Chondrocyte (in vitro differentiated cells): ENCODE results near the gene CCDC78. TPM values are rescaled to one million over a fixed set of nuclear protein-coding genes. Genes with fewer than 3 reads are reported as not detected.
A peak's percentile ranks its signal among the peaks of the same experiment; 100 is the strongest.

Experiments
- DNase-seq: peaks from one replicate; pipeline ENCODE4 v3.0.0; 2021; ENCODE audit warnings: mixed read lengths, low spot score
- H3K27ac Mint-ChIP-seq: one replicate; pipeline ENCODE4 v1.8.0; 2021; ENCODE audit warnings: mild to moderate bottlenecking, moderate library complexity, mixed read lengths; ENCODE audit not compliant: unreplicated experiment
- H3K27me3 Mint-ChIP-seq: 2 replicates; pipeline ENCODE4 v1.8.0; 2021; ENCODE audit warnings: low read depth, mixed read lengths
- H3K36me3 Mint-ChIP-seq: 2 replicates; pipeline ENCODE4 v1.8.0; 2021; ENCODE audit warnings: low read depth, mixed read lengths
- H3K4me1 Mint-ChIP-seq: 2 replicates; pipeline ENCODE4 v1.8.0; 2021; ENCODE audit warnings: low read depth, mild to moderate bottlenecking, mixed read lengths
- H3K4me3 Mint-ChIP-seq: one replicate; pipeline ENCODE4 v1.8.0; 2021; ENCODE audit warnings: mild to moderate bottlenecking, moderate library complexity, mixed read lengths; ENCODE audit not compliant: unreplicated experiment
- H3K9me3 Mint-ChIP-seq: 2 replicates; pipeline ENCODE4 v1.8.0; 2021; ENCODE audit warnings: low read depth, mixed read lengths
- total RNA-seq: library from RNA; stranded (reverse); gene quantifications from 3 replicates; pipeline ENCODE4 v1.2.1, GENCODE V29; 2021
- TF ChIP-seq, protein P1 (sequence below): fragments of 200-600 bp; sonication (generic); IDR thresholded peaks from 2 replicates; pipeline ENCODE4 v1.5.0; 2021; ENCODE audit warnings: antibody characterized with exemption, mild to moderate bottlenecking, moderate library complexity

Gene CCDC78
- total RNA-seq, 1 donor from 2014 or later, result 3.9 TPM

DNA sequence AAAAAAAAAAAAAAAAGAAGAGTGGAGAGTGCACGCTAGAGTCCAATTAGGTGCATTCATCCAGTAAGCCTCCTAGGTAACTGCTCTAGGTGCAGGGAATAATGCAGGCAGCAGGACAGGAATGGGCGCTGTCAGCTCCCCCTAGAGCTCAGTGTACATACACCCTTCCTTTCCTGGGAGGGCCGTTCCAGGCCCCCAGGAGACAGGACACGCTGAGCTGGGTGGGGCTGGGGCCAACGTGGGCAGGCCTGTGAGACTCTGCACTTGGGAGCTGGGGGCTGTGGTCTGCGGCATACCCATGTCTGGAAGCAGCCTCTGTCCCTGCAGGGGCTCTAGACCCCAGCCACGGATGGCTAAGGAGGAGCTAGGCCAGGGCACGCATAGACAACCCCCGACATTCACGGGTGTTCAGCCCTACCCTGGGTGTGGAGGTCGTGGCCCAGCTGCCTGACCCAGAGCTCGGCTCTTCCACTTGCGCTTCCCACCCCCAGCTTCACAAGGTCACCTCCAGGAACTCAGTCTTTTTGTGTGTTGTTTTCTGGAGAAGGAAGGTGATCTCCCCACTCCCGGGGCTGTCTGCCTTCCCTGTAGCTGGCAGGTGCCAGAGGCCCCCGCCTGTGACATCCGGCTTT lies 6.3 kb downstream of the CCDC78 start:
- H3K9me3 Mint-ChIP-seq, result no peaks in the 10 kb centered on the region
- H3K27ac Mint-ChIP-seq, result peak overlapping the region; percentile 80
- H3K36me3 Mint-ChIP-seq, result no peaks in the 10 kb centered on the region
- no peak for DNase-seq
- H3K4me1 Mint-ChIP-seq, result peaks cover 22% of the 10 kb centered on the region
- TF ChIP-seq, protein P1, sequence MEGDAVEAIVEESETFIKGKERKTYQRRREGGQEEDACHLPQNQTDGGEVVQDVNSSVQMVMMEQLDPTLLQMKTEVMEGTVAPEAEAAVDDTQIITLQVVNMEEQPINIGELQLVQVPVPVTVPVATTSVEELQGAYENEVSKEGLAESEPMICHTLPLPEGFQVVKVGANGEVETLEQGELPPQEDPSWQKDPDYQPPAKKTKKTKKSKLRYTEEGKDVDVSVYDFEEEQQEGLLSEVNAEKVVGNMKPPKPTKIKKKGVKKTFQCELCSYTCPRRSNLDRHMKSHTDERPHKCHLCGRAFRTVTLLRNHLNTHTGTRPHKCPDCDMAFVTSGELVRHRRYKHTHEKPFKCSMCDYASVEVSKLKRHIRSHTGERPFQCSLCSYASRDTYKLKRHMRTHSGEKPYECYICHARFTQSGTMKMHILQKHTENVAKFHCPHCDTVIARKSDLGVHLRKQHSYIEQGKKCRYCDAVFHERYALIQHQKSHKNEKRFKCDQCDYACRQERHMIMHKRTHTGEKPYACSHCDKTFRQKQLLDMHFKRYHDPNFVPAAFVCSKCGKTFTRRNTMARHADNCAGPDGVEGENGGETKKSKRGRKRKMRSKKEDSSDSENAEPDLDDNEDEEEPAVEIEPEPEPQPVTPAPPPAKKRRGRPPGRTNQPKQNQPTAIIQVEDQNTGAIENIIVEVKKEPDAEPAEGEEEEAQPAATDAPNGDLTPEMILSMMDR, result peak; percentile 45
- no peaks in the 10 kb centered on the region for H3K27me3 Mint-ChIP-seq
- peak overlapping the region; percentile 77 for H3K4me3 Mint-ChIP-seq

DNA sequence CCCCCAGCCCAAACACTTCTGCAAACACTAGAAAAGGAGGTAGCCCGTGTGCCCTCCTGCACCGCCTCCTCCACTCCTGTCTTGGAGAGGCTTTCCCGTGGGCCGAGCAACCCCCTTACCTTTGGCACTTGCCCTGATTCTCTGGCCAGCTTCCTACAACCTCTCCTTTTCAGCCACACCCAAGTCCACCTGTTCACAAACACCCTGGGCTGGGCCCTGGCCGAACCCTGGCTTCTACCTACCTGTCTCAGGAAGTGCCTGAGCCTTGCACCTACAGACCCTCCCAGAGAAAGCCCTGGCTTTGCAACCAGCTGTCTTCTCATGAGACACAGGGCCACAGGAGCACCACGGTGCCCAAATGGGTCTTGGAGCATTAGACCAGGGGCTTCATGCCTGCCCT lies 7.3 kb downstream of the CCDC78 start:
- DNase-seq, result no peak
- TF ChIP-seq, protein P1, result no peak
- Mint-ChIP-seq H3K4me3 (peak overlapping the region; percentile 35), H3K9me3 (no peaks in the 10 kb centered on the region), H3K27ac (no peak overlapping the region), H3K4me1 (peaks cover 22% of the 10 kb centered on the region), H3K27me3 (no peaks in the 10 kb centered on the region), H3K36me3 (no peaks in the 10 kb centered on the region)

DNA sequence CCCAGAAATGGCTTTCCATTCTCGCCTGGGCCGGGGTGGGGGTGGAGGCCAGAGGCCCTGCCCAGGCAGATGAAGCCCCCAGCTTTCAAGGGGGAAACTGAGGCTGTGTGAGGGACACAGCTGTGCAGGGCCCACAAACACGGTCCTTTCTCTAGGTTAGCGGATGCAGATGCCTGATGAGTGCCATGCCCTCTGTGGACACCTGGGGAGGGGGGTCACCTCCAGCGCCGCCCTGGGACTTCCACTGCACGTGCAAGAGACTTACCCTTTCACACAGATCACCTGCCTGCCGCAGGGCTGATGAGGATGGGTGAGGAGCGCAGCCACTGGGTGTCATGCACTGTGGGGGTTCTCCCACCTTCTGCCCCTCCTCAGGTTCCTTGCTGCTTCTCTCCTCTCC lies 7.9 kb downstream of the CCDC78 start:
- Mint-ChIP-seq H3K27me3 (no peaks in the 10 kb centered on the region), H3K9me3 (no peaks in the 10 kb centered on the region), H3K4me1 (peaks cover 22% of the 10 kb centered on the region), H3K36me3 (no peaks in the 10 kb centered on the region), H3K27ac (no peak overlapping the region), H3K4me3 (no peak overlapping the region)
- DNase-seq, result no peak
- TF ChIP-seq, protein P1, result no peak

DNA sequence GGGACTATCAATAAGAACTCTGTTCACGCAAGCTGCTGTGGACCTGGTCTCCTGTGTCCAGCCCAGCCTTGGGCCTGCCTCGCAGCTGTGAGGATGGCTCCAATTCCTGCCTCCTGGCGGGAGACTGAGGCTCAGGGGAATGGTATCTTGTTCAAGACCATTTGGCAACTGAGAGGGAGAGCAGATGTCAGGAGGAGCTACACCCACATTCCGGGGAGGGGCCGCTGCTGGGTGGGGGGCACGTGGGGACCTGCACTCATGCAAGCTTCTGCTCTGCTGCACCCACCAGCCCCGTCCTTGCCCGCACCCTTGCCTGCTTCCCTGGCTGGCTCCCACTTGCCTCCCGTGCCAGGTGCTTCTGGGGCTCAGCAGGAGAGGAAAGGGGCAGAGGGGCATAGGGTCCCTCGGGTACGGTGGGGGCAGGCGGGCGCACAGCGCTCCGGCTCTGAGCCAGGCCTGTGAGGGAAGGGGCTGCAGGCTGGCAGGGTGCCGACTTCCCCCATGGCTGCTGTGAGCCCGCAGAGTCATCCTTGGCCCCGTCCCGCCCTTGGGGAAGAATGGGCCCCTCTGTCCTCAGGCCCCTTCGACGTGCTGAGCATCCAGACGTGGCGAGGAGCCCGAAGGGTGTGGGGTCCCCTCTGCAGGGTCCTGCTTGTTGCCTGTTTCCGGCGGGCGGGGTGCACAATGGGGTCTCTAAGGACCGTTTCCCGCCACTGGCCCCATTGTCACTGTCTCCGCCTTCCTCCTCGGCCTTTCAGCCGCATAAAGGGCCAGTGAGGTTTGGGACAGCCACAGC lies 8.6 kb downstream of the CCDC78 start:
- Mint-ChIP-seq H3K4me3 (no peak overlapping the region), H3K4me1 (peaks cover 26% of the 10 kb centered on the region), H3K36me3 (no peaks in the 10 kb centered on the region), H3K9me3 (no peaks in the 10 kb centered on the region), H3K27ac (no peak overlapping the region), H3K27me3 (no peaks in the 10 kb centered on the region)
- DNase-seq, result no peak
- TF ChIP-seq, protein P1, result no peak

DNA sequence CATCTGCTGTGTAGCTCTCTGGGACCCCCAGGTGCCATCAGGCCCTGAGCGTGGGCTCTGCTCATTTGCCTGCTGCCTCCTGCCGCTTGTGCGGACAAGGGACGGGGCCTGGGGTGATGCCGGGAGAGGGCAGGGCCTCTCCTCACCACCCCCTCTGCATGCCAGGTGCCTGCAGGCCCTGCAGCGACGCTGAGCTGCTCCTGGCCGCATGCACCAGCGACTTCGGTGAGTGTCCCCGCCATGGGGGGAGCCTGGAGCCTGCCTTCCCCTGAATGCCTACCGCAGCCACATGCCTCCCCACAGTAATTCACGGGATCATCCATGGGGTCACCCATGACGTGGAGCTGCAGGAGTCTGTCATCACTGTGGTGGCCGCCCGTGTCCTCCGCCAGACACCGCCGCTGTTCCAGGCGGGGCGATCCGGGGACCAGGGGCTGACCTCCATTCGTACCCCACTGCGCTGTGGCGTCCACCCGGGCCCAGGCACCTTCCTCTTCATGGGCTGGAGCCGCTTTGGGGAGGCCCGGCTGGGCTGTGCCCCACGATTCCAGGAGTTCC lies 9.4 kb downstream of the CCDC78 start:
- H3K27me3 Mint-ChIP-seq, result no peaks in the 10 kb centered on the region
- no peak overlapping the region for H3K27ac Mint-ChIP-seq
- DNase-seq, result no peak
- TF ChIP-seq, protein P1, result no peak
- H3K36me3 Mint-ChIP-seq, result no peaks in the 10 kb centered on the region
- no peak overlapping the region for H3K4me3 Mint-ChIP-seq
- H3K9me3 Mint-ChIP-seq, result no peaks in the 10 kb centered on the region
- peaks cover 28% of the 10 kb centered on the region for H3K4me1 Mint-ChIP-seq
